ENCODE measurements around the gene THEM4. TPM values are rescaled to one million over a fixed set of nuclear protein-coding genes. Genes with fewer than 3 reads are reported as not detected.

Gene THEM4
- total and polyA plus RNA-seq, 2 experiments from 2014 or later: 13.4 to 20.4 TPM

DNA sequence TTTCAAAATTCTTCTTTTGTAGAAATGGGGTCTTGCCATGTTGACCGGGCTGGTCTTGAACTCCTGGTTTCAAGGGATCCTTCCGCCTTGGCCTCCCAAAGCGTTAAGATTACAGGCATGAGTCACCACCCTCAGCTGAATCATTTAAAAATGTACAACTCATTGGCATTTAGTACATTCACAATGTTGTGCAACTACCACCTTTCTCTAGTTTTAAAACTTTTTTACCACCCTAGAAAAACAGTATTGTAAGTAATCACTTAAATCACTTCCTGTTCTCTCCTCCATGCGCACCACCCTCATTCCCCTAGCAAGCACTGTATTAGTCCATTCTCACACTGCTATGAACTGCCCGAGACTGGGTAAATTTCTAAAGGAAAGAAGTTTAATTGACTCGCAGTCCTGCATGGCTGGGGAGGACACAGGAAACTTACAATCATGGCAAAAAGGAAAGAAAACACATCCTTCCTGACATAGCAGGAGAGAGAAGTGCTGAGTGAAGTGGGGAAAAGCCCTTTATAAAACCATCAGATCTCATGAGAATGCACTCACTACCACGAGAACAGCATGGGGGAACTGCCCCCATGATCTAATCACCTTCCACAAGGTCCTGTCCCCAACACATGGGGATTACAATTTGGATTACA, 41.4 kb downstream of the THEM4 start:
- no peaks in the 10 kb centered on the region for H3K9me2 ChIP-seq (ENCODE audit: insufficient read depth)
- peaks cover 29% of the 10 kb centered on the region for H3K27me3 ChIP-seq (ENCODE audit: insufficient read depth)
- ATAC-seq (no peak), DNase-seq (ENCODE audit: low spot score) (no peak)
- Mint-ChIP-seq H3K4me1 (peaks cover 9% of the 10 kb centered on the region), H3K27me3 (ENCODE audit: insufficient read depth, low read depth, poor library complexity) (peaks cover 8% of the 10 kb centered on the region), H3K27ac (no peak overlapping the region), H3K9me3 (no peaks in the 10 kb centered on the region), H3K36me3 (ENCODE audit: low read depth) (no peaks in the 10 kb centered on the region), H3K4me3 (no peak overlapping the region)
- no peak overlapping the region for H3K4me3 ChIP-seq
- H3K79me2 ChIP-seq (replicated peaks; ENCODE audit: insufficient read depth): no peaks in the 10 kb centered on the region
- H3K4me2 ChIP-seq: no peak overlapping the region
- no peaks in the 10 kb centered on the region for H3F3A ChIP-seq (replicated peaks; ENCODE audit: low read depth)
- H3K27ac ChIP-seq (ENCODE audit: low read depth): no peak overlapping the region
- H4K20me1 ChIP-seq (replicated peaks; ENCODE audit: insufficient read depth): peaks cover 4% of the 10 kb centered on the region; the same call in 1 of the 2 replicates
- H3K4me1 ChIP-seq (ENCODE audit: insufficient read depth): no peaks in the 10 kb centered on the region
- no peak for TF ChIP-seq EZH2 (IDR thresholded peaks at IDR 0.05; ENCODE audit: low read depth, unreplicated experiment)
- no peak for TF ChIP-seq CREB1 (CRISPR knock-in tag; IDR thresholded peaks at IDR 0.05; ENCODE audit: low read depth)
- TF ChIP-seq, protein P1, sequence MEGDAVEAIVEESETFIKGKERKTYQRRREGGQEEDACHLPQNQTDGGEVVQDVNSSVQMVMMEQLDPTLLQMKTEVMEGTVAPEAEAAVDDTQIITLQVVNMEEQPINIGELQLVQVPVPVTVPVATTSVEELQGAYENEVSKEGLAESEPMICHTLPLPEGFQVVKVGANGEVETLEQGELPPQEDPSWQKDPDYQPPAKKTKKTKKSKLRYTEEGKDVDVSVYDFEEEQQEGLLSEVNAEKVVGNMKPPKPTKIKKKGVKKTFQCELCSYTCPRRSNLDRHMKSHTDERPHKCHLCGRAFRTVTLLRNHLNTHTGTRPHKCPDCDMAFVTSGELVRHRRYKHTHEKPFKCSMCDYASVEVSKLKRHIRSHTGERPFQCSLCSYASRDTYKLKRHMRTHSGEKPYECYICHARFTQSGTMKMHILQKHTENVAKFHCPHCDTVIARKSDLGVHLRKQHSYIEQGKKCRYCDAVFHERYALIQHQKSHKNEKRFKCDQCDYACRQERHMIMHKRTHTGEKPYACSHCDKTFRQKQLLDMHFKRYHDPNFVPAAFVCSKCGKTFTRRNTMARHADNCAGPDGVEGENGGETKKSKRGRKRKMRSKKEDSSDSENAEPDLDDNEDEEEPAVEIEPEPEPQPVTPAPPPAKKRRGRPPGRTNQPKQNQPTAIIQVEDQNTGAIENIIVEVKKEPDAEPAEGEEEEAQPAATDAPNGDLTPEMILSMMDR (conservative IDR thresholded peaks at IDR 0.05; ENCODE audit: low read depth in 2 of 2): no peak
- TF ChIP-seq ZNF331 (CRISPR knock-in tag; IDR thresholded peaks at IDR 0.05; ENCODE audit: low read depth): no peak
- no peak for TF ChIP-seq POLR2AphosphoS5 (IDR thresholded peaks at IDR 0.05; ENCODE audit: low read depth)
- TF ChIP-seq STAT1 (IDR thresholded peaks at IDR 0.05; ENCODE audit: unreplicated experiment): no peak
- no peak for TF ChIP-seq NANOG (IDR thresholded peaks at IDR 0.05; ENCODE audit: borderline replicate concordance)
- no peak for TF ChIP-seq ZNF114 (CRISPR knock-in tag; IDR thresholded peaks at IDR 0.05)
- TF ChIP-seq, protein P2, sequence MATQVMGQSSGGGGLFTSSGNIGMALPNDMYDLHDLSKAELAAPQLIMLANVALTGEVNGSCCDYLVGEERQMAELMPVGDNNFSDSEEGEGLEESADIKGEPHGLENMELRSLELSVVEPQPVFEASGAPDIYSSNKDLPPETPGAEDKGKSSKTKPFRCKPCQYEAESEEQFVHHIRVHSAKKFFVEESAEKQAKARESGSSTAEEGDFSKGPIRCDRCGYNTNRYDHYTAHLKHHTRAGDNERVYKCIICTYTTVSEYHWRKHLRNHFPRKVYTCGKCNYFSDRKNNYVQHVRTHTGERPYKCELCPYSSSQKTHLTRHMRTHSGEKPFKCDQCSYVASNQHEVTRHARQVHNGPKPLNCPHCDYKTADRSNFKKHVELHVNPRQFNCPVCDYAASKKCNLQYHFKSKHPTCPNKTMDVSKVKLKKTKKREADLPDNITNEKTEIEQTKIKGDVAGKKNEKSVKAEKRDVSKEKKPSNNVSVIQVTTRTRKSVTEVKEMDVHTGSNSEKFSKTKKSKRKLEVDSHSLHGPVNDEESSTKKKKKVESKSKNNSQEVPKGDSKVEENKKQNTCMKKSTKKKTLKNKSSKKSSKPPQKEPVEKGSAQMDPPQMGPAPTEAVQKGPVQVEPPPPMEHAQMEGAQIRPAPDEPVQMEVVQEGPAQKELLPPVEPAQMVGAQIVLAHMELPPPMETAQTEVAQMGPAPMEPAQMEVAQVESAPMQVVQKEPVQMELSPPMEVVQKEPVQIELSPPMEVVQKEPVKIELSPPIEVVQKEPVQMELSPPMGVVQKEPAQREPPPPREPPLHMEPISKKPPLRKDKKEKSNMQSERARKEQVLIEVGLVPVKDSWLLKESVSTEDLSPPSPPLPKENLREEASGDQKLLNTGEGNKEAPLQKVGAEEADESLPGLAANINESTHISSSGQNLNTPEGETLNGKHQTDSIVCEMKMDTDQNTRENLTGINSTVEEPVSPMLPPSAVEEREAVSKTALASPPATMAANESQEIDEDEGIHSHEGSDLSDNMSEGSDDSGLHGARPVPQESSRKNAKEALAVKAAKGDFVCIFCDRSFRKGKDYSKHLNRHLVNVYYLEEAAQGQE (IDR thresholded peaks at IDR 0.05; ENCODE audit: unreplicated experiment): no peak
- TF ChIP-seq, protein P3, sequence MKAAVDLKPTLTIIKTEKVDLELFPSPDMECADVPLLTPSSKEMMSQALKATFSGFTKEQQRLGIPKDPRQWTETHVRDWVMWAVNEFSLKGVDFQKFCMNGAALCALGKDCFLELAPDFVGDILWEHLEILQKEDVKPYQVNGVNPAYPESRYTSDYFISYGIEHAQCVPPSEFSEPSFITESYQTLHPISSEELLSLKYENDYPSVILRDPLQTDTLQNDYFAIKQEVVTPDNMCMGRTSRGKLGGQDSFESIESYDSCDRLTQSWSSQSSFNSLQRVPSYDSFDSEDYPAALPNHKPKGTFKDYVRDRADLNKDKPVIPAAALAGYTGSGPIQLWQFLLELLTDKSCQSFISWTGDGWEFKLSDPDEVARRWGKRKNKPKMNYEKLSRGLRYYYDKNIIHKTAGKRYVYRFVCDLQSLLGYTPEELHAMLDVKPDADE (IDR thresholded peaks at IDR 0.05): no peak
- no peak for TF ChIP-seq JUNB (IDR thresholded peaks at IDR 0.05; ENCODE audit: unreplicated experiment)
- TF ChIP-seq, protein P4, sequence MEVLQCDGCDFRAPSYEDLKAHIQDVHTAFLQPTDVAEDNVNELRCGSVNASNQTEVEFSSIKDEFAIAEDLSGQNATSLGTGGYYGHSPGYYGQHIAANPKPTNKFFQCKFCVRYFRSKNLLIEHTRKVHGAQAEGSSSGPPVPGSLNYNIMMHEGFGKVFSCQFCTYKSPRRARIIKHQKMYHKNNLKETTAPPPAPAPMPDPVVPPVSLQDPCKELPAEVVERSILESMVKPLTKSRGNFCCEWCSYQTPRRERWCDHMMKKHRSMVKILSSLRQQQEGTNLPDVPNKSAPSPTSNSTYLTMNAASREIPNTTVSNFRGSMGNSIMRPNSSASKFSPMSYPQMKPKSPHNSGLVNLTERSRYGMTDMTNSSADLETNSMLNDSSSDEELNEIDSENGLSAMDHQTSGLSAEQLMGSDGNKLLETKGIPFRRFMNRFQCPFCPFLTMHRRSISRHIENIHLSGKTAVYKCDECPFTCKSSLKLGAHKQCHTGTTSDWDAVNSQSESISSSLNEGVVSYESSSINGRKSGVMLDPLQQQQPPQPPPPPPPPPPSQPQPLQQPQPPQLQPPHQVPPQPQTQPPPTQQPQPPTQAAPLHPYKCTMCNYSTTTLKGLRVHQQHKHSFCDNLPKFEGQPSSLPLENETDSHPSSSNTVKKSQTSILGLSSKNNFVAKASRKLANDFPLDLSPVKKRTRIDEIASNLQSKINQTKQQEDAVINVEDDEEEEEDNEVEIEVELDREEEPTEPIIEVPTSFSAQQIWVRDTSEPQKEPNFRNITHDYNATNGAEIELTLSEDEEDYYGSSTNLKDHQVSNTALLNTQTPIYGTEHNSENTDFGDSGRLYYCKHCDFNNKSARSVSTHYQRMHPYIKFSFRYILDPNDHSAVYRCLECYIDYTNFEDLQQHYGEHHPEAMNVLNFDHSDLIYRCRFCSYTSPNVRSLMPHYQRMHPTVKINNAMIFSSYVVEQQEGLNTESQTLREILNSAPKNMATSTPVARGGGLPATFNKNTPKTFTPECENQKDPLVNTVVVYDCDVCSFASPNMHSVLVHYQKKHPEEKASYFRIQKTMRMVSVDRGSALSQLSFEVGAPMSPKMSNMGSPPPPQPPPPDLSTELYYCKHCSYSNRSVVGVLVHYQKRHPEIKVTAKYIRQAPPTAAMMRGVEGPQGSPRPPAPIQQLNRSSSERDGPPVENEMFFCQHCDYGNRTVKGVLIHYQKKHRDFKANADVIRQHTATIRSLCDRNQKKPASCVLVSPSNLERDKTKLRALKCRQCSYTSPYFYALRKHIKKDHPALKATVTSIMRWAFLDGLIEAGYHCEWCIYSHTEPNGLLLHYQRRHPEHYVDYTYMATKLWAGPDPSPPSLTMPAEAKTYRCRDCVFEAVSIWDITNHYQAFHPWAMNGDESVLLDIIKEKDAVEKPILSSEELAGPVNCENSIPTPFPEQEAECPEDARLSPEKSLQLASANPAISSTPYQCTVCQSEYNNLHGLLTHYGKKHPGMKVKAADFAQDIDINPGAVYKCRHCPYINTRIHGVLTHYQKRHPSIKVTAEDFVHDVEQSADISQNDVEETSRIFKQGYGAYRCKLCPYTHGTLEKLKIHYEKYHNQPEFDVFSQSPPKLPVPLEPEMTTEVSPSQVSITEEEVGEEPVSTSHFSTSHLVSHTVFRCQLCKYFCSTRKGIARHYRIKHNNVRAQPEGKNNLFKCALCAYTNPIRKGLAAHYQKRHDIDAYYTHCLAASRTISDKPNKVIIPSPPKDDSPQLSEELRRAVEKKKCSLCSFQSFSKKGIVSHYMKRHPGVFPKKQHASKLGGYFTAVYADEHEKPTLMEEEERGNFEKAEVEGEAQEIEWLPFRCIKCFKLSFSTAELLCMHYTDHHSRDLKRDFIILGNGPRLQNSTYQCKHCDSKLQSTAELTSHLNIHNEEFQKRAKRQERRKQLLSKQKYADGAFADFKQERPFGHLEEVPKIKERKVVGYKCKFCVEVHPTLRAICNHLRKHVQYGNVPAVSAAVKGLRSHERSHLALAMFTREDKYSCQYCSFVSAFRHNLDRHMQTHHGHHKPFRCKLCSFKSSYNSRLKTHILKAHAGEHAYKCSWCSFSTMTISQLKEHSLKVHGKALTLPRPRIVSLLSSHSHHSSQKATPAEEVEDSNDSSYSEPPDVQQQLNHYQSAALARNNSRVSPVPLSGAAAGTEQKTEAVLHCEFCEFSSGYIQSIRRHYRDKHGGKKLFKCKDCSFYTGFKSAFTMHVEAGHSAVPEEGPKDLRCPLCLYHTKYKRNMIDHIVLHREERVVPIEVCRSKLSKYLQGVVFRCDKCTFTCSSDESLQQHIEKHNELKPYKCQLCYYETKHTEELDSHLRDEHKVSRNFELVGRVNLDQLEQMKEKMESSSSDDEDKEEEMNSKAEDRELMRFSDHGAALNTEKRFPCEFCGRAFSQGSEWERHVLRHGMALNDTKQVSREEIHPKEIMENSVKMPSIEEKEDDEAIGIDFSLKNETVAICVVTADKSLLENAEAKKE (CRISPR knock-in tag; IDR thresholded peaks at IDR 0.05): no peak
- TF ChIP-seq EZH2phosphoT487 (IDR thresholded peaks at IDR 0.05; ENCODE audit: unreplicated experiment): no peak
- H3K36me3 ChIP-seq (ENCODE audit: insufficient read depth): no peaks in the 10 kb centered on the region
- no peak overlapping the region for H2AFZ ChIP-seq
